ENCODE data around the gene ARHGEF3.

Gene ARHGEF3

GRCh38 chr3:56680054-56680580 lies 121.6 kb downstream of the ARHGEF3 start:
- Histone ChIP-seq H3K4me1 (ENCODE audit: control insufficient read depth in 2 of 2, insufficient read depth in 1 of 2, low read depth in 1 of 2, low read length in 2 of 2) (peaks cover 0 to 2% of the 10 kb centered on the region in 2 donors), H3K27me3 (ENCODE audit: control insufficient read depth in 3 of 3, insufficient read depth in 3 of 3, low read depth in 1 of 3, low read length in 3 of 3) (no peaks in the 10 kb centered on the region), H4K8ac (ENCODE audit: low read depth, low read length) (no peak overlapping the region), H3K4me3 (ENCODE audit: low read length in 2 of 2) (no peak overlapping the region), H3K18ac (ENCODE audit: low read length) (no peak overlapping the region), H3K4me2 (ENCODE audit: insufficient read depth, low read length, poor library complexity, severe bottlenecking) (no peak overlapping the region), H2BK120ac (ENCODE audit: low read depth, low read length) (no peak overlapping the region), H2BK15ac (ENCODE audit: low read length) (no peak overlapping the region), H3K23ac (ENCODE audit: low read depth, low read length, poor library complexity) (no peak overlapping the region), H3K27ac (replicated peaks; ENCODE audit: low read length) (no peak overlapping the region), H3K9me3 (replicated peaks in 1 of 2; ENCODE audit: control insufficient read depth in 2 of 2, insufficient read depth in 1 of 2, low read depth in 1 of 2, low read length in 2 of 2) (peaks cover 8 to 59% of the 10 kb centered on the region in 2 donors), H3K14ac (ENCODE audit: low read length) (no peak overlapping the region), H2BK12ac (ENCODE audit: low read length) (no peak overlapping the region), H2BK5ac (ENCODE audit: low read length) (no peak overlapping the region), H4K91ac (ENCODE audit: low read depth, low read length, poor library complexity) (no peak overlapping the region), H3K4ac (ENCODE audit: low read length) (no peak overlapping the region), H2AFZ (ENCODE audit: low read length) (no peak overlapping the region), H3K9ac (ENCODE audit: low read depth, low read length, poor library complexity) (no peak overlapping the region), H2AK5ac (ENCODE audit: low read depth, low read length) (no peak overlapping the region), H3K36me3 (replicated peaks in 1 of 2; ENCODE audit: control insufficient read depth in 2 of 2, insufficient read depth in 2 of 2, low read length in 2 of 2) (peaks cover 0 to 52% of the 10 kb centered on the region in 2 donors), H3K79me1 (ENCODE audit: low read depth, low read length) (no peaks in the 10 kb centered on the region)
- DNase-seq (ENCODE audit: low spot score), result no peak

Measured in neuronal stem cell (in vitro differentiated cells).